ENCODE data around the gene GIT1. TPM values are rescaled to one million over a fixed set of nuclear protein-coding genes. Genes with fewer than 3 reads are reported as not detected.
A peak's percentile ranks its signal among the peaks of the same experiment; 100 is the strongest.

Gene GIT1
- total and polyA plus RNA-seq, 9 of the 15 experiments (the other 6 are each of a cell fraction or from before 2014, with no cell fraction given): 0.35 to 35.3 (median 17.1) TPM

GRCh38 chr17:29622337-29623282 lies 33.2 kb upstream of the GIT1 start, which contains the start of gene CORO6 (continued):
- TF ChIP-seq REST (IDR thresholded peaks at IDR 0.05; ENCODE audit: borderline replicate concordance) (no peak), REST (CRISPR knock-in tag; IDR thresholded peaks at IDR 0.05; ENCODE audit: low read depth) (0 out of 2 replicates have a peak, but pooled peaks have one; percentile 54), POLR2A (conservative IDR thresholded peaks at IDR 0.05) (peak; percentile 61; the same call in 1 of the 2 replicates), NELFE (IDR thresholded peaks at IDR 0.05; ENCODE audit: insufficient read depth, insufficient read length) (no peak), ZNF134 (CRISPR knock-in tag; conservative IDR thresholded peaks at IDR 0.05) (no peak), POLR2G (IDR thresholded peaks at IDR 0.05; ENCODE audit: low read depth, low read length) (peak; percentile 74), SRSF3 (IDR thresholded peaks at IDR 0.05; ENCODE audit: insufficient read depth, low read length) (no peak), DLX4 (CRISPR knock-in tag; IDR thresholded peaks at IDR 0.05) (no peak), KDM2B (CRISPR knock-in tag; IDR thresholded peaks at IDR 0.05) (peak; percentile 85; the same call in 1 of the 2 replicates), EHMT2 (IDR thresholded peaks at IDR 0.05) (no peak)

Measured in K562 (cell line).